GM21825 (cell line): ENCODE measurements around the gene MEST.
A peak's percentile ranks its signal among the peaks of the same experiment; 100 is the strongest.
"Not testable (repeated sequence)": the region's sequence is repeated elsewhere in the genome, so short reads cannot be mapped to it uniquely, and the experiment has no call there.

ENCODE experiments used
- ATAC-seq: cut with Tn5 transposase; IDR thresholded peaks from one replicate; pipeline ENCODE4 v1.9.1; 2021; ENCODE audit warnings: mild to moderate bottlenecking, moderate library complexity; ENCODE audit not compliant: unreplicated experiment

MEST gene

DNA sequence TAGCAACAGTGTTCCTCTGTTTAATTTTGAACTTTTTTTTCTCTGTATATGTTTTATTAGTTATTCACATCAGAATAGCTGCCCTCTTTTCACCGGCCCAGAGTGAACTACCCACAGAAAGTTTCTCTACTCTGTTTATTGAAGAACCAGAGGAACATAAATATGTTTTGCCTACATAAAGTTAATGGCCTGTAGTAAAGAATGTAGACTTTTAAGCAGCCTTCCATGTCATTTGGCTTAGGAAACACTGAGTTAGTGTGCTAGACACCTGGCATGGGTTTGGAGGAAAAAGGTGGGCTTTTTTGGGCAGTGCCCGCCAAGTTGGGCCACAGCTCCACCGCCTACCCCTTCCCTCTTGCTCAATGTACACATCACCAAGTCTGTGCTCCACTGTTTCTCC is 8.9 kb upstream of the MEST start:
- ATAC-seq, result no peak

DNA sequence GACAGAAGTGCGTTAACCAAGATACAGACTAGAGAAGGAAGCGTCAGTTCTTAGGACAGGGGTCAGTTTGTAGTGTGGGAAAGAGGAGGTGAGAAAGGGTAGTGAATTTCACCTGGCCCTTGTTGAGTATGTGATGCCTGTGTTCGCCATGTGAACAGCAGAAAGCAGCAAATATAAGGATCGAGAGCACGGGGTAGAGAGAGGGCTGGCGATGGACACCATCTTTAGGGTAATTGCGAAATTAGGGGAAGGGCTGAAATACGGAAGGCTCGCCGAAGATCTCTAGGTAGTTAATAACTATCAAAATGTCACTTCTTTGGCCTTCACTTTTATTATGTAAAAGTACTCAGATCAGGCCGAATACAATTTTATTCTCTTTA is 6.2 kb upstream of the MEST start:
- no peak for ATAC-seq

DNA sequence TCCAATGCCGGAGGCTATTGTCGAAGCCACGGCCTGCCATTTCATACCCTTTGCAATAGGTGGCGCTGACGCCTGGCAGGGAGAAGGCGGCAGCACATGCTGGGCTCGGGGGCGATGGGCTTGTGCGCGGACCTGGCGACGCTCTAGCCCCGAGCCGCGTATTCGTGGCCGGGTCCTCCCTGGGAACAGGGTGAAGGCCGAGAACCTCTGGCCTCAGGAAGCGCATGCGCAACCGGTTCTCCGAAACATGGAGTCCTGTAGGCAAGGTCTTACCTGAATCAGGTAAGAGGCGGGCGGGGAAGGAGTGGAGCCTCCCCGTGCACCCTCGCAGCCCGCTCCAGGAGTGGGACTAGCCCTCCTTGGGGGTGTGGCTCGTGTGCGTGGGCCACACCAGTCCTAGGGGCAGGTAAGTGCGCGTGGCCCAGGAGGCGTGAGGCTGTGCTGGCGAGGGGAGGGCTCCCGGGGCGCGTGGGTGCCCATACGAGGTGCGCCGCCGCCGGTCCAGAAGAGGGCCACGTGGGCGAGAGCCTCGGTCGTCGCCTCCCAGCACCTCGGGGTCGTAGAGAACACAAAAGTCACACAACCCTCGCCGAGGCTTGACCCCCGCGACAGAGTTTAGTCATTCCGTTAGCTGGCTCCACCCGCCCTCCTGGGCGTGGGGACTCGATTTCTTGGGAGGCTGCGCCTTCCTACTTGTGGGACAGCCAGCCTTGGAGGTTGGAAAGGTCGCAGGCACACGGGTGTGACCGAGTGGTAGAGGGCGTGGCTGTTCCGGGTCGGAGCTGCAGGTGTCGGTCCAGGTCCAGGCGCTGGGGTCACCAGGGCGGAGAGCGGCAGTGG is 5.6 kb upstream of the MEST start:
- ATAC-seq, result peak; percentile 36

GRCh38 chr7:130486954-130487436 is 4.9 kb upstream of the MEST start:
- ATAC-seq, result no peak

DNA sequence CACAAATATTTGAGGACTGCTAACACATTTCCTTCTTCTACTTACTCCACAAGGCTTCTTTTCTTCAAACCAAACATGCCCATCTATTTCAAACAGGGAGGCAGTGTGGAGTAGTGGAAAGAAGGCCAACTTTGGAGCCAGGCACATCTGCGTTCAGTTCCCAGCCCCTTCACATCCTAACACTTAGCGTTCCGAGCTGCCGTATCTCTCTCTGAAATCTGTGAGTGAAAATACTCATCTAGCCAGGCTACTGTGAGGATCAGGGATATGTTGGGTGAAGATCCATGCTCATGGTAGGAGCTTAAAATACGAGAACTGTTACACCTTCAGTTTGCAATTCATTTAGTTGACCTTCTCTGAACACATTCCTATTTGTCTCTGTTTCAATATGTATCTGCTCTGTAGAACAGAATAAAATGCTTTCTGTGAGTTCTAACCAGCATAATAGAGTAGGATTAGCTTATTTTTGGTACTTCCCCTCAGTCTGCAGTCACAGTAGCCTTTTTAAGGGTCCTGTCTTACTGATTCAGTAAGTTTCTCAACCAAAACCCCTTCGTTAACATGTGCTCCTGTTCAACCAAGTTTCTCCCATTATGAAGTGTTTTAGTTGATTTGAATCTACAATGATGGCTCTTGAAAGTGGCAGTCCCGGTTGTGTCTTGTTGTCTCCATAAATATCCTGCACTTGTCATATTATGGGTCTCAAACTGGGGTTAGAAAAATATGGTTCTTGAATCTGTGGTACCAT is 3.3 kb upstream of the MEST start:
- no peak for ATAC-seq

- no peak for ATAC-seq
These were observed 2.5 kb upstream of the MEST start for GRCh38 chr7:130489140-130489983.

DNA sequence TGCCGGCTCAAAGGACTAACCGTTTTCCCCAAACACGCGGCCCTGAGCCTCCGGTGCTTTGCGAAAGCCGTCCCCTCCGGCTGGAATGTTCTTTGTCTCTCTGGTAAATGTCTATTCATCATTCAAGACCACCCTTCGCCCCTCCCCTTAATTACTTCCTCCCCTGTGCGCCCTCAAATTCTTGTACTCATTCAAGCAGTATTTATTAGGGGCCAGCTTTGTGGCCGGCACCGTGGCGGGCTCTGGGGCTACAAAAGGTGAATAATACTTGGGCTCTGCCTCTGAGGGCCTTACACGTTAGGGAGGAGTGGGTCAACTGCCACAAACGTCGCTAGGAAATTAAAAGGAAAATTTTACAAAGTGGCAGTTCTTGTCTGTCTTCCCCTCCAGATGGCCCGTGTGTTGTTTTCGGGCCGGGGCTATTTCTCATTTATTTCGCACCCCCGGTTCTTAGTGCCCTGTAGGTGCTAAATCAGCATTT is 1.5 kb upstream of the MEST start:
- no peak for ATAC-seq

DNA sequence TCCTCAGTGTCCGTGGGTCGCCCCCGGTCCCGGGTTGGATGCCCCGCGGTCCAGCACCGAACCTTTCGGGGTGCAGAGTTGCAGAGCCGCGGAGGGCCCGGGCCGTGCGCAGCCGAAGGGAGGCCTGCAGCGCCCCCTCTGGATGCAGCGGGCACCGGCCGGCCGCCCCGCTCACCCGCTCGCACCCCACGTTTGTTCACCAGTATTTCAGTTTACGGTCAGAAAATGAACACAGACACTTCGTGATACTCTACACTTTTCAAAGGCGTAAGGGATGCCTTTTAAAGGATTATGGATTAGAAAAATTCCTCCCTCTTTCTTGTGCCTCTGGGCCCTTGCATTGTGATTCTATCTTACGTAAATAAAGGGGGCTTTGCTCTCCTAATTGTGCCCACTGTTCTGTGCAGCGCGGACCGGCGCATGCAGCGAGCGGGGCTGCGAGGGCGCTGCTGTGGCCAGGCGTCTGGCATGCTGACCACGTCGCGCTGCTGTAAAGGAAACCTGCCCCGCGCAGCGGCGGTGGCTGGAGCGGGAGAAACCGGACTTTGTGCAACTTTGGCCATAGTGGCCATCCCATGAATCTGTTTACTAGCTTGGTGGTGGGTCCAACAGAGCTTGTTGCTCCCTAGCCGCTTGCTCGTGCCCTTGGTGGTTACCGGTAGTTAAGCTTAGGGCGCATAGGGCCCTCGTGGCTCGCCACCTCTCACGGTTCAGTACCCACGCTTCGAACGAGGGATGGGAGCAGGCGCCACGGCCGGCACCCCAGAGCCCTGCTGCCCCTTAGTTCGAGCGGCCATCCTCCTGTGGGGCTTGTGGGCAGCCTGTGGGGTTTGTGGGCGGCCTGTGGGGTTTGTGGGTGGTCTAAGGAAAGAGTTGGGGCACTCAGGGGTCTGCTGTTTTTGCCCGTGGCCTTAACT is 739 bp upstream of the MEST start:
- ATAC-seq, result no peak

DNA sequence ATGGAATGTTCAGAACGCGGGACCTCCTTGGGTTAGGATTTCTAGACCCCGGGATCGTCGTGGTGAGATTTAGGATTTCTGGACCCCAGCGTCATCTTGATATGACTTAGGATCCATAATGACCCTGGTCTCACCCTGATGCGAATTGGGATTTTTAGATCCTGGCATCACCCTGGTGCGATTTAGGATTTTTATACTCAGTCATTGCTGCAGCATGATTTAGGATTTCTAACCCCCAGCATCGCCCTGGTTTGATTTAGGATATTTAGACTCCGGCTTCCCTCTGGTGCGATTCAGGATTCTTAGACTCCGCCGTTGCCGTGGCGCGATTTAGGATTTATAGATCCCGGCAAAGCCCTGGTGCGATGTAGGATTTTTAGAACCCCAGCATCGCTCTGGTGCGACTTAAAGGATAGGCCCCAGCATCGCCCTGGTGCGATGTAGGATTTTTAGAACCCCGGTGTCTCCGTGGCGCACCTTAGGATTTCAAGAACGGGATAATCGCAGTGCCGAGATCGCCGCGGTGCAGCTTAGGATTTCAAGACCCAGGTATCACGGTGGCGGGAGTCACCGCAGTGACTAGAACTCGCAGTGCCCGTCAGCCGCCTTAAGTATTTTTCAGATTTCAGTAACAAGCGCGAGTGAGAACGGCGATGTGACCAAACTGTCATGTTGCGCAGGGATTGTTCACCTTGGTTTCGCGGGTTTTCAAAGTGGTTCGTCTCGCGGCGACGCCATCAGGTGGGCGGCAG is 814 bp downstream of the MEST start:
- no peak for ATAC-seq

DNA sequence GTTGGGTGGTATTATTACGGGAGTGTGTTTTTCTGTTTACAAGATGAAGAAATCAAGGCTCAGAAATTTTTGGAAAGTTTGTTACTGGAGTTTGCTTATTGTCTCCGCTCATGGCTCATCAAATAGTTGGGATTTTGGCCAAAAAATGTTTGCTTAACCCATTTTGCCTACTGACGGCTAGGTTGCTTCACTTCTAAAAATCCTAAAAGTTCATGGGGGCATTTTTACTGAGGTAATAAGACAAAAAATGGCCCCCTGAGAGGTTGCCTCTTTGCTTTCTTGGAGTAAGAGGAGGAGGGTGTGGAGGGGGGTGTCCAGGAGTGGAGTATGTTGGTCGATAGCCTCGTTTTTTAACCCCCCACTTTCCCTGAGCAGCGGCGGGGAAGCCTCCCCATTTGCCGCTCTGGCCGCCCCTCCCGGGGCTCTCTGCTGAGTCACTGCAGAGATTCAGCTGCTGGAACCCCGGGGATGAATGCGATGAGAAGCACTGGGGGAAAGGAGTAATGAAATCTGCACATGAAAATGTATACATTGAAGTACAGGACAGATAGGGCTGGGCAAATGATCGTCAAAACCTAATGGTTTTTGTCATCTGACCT is 1.5 kb downstream of the MEST start:
- ATAC-seq, result no peak

DNA sequence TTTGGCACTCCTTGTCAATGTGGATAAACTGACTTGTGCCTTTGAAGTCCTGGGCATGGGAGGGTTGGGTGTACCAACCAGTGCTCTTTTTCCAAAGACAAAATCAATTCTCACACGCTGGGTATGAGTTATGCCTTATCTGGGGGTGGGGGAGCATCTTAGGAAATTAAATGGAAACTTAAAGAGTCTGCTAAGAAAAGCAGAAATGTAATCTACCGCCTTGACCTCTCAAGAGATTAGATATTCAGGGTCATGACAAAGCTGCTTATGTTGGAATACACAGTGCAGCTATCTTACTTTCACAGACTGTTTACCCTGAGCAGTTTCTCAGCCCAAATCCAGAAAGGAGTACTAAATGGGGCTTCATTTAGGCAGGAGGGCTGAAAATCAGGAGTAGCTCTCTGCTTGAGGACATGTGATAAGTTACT is 2.6 kb downstream of the MEST start:
- ATAC-seq, result no peak

DNA sequence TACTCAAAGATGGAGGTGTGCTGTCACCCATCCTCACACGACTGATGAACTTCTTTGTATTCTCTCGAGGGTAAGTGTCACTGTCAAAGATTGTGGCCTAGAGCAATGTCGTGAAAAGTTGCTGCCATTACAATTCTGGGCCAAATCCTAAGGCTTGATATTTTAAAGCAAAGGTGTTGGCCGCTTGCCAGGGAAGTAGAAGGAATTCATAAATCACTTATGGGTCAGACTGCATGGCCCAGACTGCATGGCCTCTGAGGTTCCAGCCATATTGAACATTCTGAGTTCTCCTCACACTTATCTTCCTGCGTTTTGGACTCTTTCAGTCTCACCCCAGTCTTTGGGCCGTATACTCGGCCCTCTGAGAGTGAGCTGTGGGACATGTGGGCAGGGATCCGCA is 8.6 kb downstream of the MEST start:
- ATAC-seq, result no peak

DNA sequence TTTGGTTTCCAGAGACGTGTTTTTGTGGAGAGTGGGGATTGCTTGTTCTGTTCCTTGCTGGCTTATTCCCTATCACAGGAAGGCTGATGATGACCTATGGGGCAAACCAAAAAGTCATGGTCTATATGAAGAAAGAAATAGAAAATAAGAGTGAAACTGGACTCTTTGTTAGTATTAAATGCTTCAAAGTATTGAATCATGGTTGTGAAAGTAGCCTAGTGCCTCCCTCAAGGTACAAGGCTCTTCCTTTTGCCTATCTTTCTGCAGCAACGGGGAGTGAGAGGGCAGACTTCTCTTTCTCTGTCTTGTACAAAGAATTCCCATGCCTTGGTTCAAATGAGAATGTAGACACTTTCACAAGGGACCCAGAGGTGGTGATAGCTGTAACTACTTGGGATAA is 9.0 kb downstream of the MEST start:
- no peak for ATAC-seq

GRCh38 chr7:130505753-130506152 is 13.9 kb downstream of the MEST start:
- no peak for ATAC-seq

DNA sequence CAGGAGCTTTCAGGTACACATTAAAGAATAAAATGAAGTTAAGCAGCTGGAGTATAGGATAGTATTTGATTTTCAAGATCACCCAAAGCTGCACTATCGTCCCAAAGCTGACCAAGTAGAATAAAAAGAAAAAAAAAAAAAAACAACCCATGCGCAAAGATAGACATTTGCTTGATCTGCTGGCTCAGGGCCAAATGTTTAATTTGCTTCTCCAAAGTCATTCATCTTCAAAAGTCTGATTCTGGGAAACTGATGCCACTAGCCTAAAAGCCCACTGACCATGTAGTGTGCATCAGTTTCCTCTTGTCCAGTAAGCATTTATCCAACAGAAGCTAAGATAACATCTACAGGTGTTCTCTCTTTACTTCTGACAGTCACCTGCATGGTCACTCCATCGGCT is 14.5 kb downstream of the MEST start:
- ATAC-seq, result no peak

GRCh38 chr7:130512038-130512437 is 20.2 kb downstream of the MEST start:
- ATAC-seq, result not testable (repeated sequence)

- no peak for ATAC-seq
These were observed 21.6 kb downstream of the MEST start for GRCh38 chr7:130513447-130513846.

DNA sequence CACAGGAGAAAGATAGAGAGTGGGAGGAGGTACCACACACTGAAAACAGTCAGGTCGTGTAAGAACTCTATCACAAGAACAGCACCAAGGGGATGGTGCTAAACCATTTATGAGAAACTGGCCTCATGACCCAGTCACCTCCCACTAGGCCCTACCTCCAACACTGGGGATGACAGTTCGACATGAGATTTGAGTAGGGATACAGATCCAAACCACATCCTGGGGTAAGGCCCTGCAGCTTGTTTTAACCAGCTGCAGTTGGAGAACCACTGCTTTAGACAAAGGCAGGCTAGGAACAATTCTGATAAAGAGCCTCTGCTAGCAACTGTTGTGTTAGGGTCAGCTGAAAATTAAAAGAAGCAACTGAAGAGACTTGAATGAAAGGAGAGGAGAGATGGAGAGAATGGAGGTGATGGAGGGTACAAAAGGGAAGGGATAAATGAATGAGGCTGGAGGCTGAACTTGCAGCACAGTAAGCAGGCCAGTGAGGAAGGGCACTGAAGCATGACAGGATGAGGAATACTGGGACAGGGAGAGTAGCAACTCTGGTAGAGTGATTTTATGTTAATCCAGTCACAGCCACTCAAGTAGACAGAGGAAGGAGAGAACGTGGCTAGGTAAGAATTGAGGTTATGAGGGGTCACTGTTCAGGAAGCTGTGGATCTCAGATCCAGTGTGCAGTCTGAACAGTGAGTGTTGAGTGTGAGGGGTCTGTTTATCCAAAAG is 23.6 kb downstream of the MEST start:
- ATAC-seq, result no peak
